OCI-LY7 (cell line): ENCODE measurements around the gene STAT1.

ENCODE experiments used
- EZH2phosphoT487 ChIP-seq: fragments of 200-600 bp; sonication (generic); IDR thresholded peaks from 2 replicates; pipeline ENCODE4 v1.6.1; 2018; ENCODE audit warnings: low read depth, borderline replicate concordance, mild to moderate bottlenecking, mixed run types, antibody characterized with exemption, low read length, moderate library complexity, mixed read lengths
- TF ChIP-seq, protein P1 (sequence below): fragments of 200-600 bp; sonication (generic); conservative IDR thresholded peaks from 2 replicates; pipeline ENCODE4 v1.5.1; 2014; ENCODE audit warnings: mild to moderate bottlenecking, antibody characterized with exemption, low read length, moderate library complexity, mixed read lengths

DNA sequence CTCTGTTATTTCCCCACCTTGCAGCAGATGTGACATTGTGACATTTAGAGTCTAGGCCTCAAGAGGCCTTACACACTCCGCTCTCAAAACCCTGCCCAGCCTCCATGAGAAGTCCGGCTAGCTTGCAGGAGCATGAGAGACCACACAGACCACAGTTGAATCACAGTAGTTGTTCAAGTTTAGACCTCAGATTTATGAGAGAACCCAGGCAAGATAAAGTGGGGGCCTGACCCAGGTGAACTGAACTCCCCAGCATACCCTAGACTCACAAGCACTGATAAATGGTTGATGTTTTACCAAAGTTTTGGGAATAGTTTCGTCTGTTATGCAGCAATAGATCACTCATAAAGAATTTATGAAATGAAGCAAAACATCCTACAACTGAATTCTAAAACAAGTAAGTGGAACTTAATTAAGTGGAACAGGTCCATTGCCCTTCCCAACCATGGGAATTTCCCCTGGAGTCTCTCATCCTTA lies 4.7 kb upstream of the STAT1 start:
- no peak for TF ChIP-seq EZH2phosphoT487
- TF ChIP-seq, protein P1, sequence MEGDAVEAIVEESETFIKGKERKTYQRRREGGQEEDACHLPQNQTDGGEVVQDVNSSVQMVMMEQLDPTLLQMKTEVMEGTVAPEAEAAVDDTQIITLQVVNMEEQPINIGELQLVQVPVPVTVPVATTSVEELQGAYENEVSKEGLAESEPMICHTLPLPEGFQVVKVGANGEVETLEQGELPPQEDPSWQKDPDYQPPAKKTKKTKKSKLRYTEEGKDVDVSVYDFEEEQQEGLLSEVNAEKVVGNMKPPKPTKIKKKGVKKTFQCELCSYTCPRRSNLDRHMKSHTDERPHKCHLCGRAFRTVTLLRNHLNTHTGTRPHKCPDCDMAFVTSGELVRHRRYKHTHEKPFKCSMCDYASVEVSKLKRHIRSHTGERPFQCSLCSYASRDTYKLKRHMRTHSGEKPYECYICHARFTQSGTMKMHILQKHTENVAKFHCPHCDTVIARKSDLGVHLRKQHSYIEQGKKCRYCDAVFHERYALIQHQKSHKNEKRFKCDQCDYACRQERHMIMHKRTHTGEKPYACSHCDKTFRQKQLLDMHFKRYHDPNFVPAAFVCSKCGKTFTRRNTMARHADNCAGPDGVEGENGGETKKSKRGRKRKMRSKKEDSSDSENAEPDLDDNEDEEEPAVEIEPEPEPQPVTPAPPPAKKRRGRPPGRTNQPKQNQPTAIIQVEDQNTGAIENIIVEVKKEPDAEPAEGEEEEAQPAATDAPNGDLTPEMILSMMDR: no peak
